ENCODE measurements around the gene TRIO.

TRIO gene

GRCh38 chr5:14525397-14525796, 382.3 kb downstream of the TRIO start:
- Histone ChIP-seq H3K9me3 (ENCODE audit: insufficient read depth, low read length, severe bottlenecking) (no peaks in the 10 kb centered on the region), H3K27me3 (ENCODE audit: insufficient read depth, low read length, poor library complexity) (no peaks in the 10 kb centered on the region), H3K4me1 (ENCODE audit: insufficient read depth, low read length) (no peaks in the 10 kb centered on the region), H3K4me2 (ENCODE audit: insufficient read depth, low read length) (no peak overlapping the region), H3K36me3 (ENCODE audit: insufficient read depth, low read length) (no peaks in the 10 kb centered on the region), H3K79me2 (ENCODE audit: insufficient read depth, low read length) (no peaks in the 10 kb centered on the region), H3K9ac (ENCODE audit: low read depth, low read length) (no peak overlapping the region), H2AFZ (ENCODE audit: low read depth, low read length) (no peak overlapping the region), H3K27ac (ENCODE audit: low read length) (no peak overlapping the region), H3K4me3 (ENCODE audit: low read depth in 1 of 2, low read length in 2 of 2) (no peak overlapping the region), H4K20me1 (ENCODE audit: insufficient read depth, low read length) (no peaks in the 10 kb centered on the region)
- no peak for DNase-seq
- TF ChIP-seq CTCF (IDR thresholded peaks at IDR 0.05; ENCODE audit: borderline replicate concordance, extremely low read depth, low read length, poor library complexity, severe bottlenecking) = no peak
- no peak for TF ChIP-seq EZH2 (IDR thresholded peaks at IDR 0.05; ENCODE audit: borderline replicate concordance, low read depth, low read length, severe bottlenecking)
- no peak for ATAC-seq (ENCODE audit: insufficient read depth, low read depth)

GRCh38 chr5:14526493-14526892, 383.4 kb downstream of the TRIO start:
- Histone ChIP-seq H3K4me1 (ENCODE audit: insufficient read depth, low read length) (no peaks in the 10 kb centered on the region), H3K9me3 (ENCODE audit: insufficient read depth, low read length, severe bottlenecking) (no peaks in the 10 kb centered on the region), H4K20me1 (ENCODE audit: insufficient read depth, low read length) (no peaks in the 10 kb centered on the region), H2AFZ (ENCODE audit: low read depth, low read length) (no peak overlapping the region), H3K79me2 (ENCODE audit: insufficient read depth, low read length) (no peaks in the 10 kb centered on the region), H3K4me3 (ENCODE audit: low read depth in 1 of 2, low read length in 2 of 2) (no peak overlapping the region), H3K27me3 (ENCODE audit: insufficient read depth, low read length, poor library complexity) (no peaks in the 10 kb centered on the region), H3K9ac (ENCODE audit: low read depth, low read length) (no peak overlapping the region), H3K27ac (ENCODE audit: low read length) (no peak overlapping the region), H3K4me2 (ENCODE audit: insufficient read depth, low read length) (no peak overlapping the region), H3K36me3 (ENCODE audit: insufficient read depth, low read length) (no peaks in the 10 kb centered on the region)
- DNase-seq (no peak), ATAC-seq (ENCODE audit: insufficient read depth, low read depth) (no peak)
- no peak for TF ChIP-seq EZH2 (IDR thresholded peaks at IDR 0.05; ENCODE audit: borderline replicate concordance, low read depth, low read length, severe bottlenecking)
- no peak for TF ChIP-seq CTCF (IDR thresholded peaks at IDR 0.05; ENCODE audit: borderline replicate concordance, extremely low read depth, low read length, poor library complexity, severe bottlenecking)

- no peaks in the 10 kb centered on the region for H3K36me3 ChIP-seq (ENCODE audit: insufficient read depth, low read length)
- TF ChIP-seq CTCF (IDR thresholded peaks at IDR 0.05; ENCODE audit: borderline replicate concordance, extremely low read depth, low read length, poor library complexity, severe bottlenecking) (no peak), EZH2 (IDR thresholded peaks at IDR 0.05; ENCODE audit: borderline replicate concordance, low read depth, low read length, severe bottlenecking) (no peak)
Observed at GRCh38 chr5:14528115-14528514, 385.0 kb downstream of the TRIO start.

GRCh38 chr5:14528926-14529325, 385.8 kb downstream of the TRIO start:
- Histone ChIP-seq H3K79me2 (ENCODE audit: insufficient read depth, low read length) (no peaks in the 10 kb centered on the region), H3K9ac (ENCODE audit: low read depth, low read length) (no peak overlapping the region), H3K27ac (ENCODE audit: low read length) (no peak overlapping the region), H3K4me3 (ENCODE audit: low read depth in 1 of 2, low read length in 2 of 2) (no peak overlapping the region), H4K20me1 (ENCODE audit: insufficient read depth, low read length) (no peaks in the 10 kb centered on the region), H3K36me3 (ENCODE audit: insufficient read depth, low read length) (no peaks in the 10 kb centered on the region), H3K27me3 (ENCODE audit: insufficient read depth, low read length, poor library complexity) (no peaks in the 10 kb centered on the region), H3K4me1 (ENCODE audit: insufficient read depth, low read length) (no peaks in the 10 kb centered on the region), H3K4me2 (ENCODE audit: insufficient read depth, low read length) (no peak overlapping the region), H2AFZ (ENCODE audit: low read depth, low read length) (no peak overlapping the region), H3K9me3 (ENCODE audit: insufficient read depth, low read length, severe bottlenecking) (no peaks in the 10 kb centered on the region)
- TF ChIP-seq EZH2 (IDR thresholded peaks at IDR 0.05; ENCODE audit: borderline replicate concordance, low read depth, low read length, severe bottlenecking) (no peak), CTCF (IDR thresholded peaks at IDR 0.05; ENCODE audit: borderline replicate concordance, extremely low read depth, low read length, poor library complexity, severe bottlenecking) (no peak)
- no peak for DNase-seq
- ATAC-seq (ENCODE audit: insufficient read depth, low read depth) = no peak

More at GRCh38 chr5:14528115-14528514, 385.0 kb downstream of the TRIO start:
- Histone ChIP-seq H3K27me3 (ENCODE audit: insufficient read depth, low read length, poor library complexity) (no peaks in the 10 kb centered on the region), H3K27ac (ENCODE audit: low read length) (no peak overlapping the region), H2AFZ (ENCODE audit: low read depth, low read length) (no peak overlapping the region), H3K9me3 (ENCODE audit: insufficient read depth, low read length, severe bottlenecking) (no peaks in the 10 kb centered on the region), H3K4me2 (ENCODE audit: insufficient read depth, low read length) (no peak overlapping the region), H3K9ac (ENCODE audit: low read depth, low read length) (no peak overlapping the region), H3K79me2 (ENCODE audit: insufficient read depth, low read length) (no peaks in the 10 kb centered on the region), H3K4me3 (ENCODE audit: low read depth in 1 of 2, low read length in 2 of 2) (no peak overlapping the region), H4K20me1 (ENCODE audit: insufficient read depth, low read length) (no peaks in the 10 kb centered on the region), H3K4me1 (ENCODE audit: insufficient read depth, low read length) (no peaks in the 10 kb centered on the region)
- ATAC-seq (ENCODE audit: insufficient read depth, low read depth) = no peak
- no peak for DNase-seq
